CD4-positive, alpha-beta memory T cell (primary cell): ENCODE data around the gene MELTF. TPM values are rescaled to one million over a fixed set of nuclear protein-coding genes. Genes with fewer than 3 reads are reported as not detected.
A peak's percentile ranks its signal among the peaks of the same experiment; 100 is the strongest.

Source experiments
- CTCF ChIA-PET: fragments of 350-600 bp; sonication (Branson Sonifier 250); formaldehyde crosslinking; loops from one replicate; lab custom pipeline; 2021; ENCODE audit warnings: inconsistent platforms; ENCODE audit not compliant: partially characterized antibody; lab: Charles Lee
- POLR2A ChIA-PET: fragments of 350-600 bp; sonication (Branson Sonifier 250); formaldehyde crosslinking; loops from one replicate; lab custom pipeline; 2021; ENCODE audit not compliant: partially characterized antibody; lab: Charles Lee
- DNase-seq, 5 donors: peaks; one replicate each; pipeline versions ENCODE4 v3.0.0 to v3.0.0-alpha.2; 2020 to 2022; ENCODE audit warnings: mixed read lengths in 1 of 5
- H3K27ac ChIP-seq: one replicate; pipeline ENCODE4 v1.7.0; 2013; ENCODE audit warnings: low read depth, low read length
- H3K27me3 ChIP-seq: 2 replicates; pipeline ENCODE4 v1.7.0; 2013; ENCODE audit warnings: mild to moderate bottlenecking, low read length, moderate library complexity; ENCODE audit not compliant: insufficient read depth
- H3K36me3 ChIP-seq: 2 replicates; pipeline ENCODE4 v1.7.0; 2013; ENCODE audit warnings: mild to moderate bottlenecking, low read length, moderate library complexity; ENCODE audit not compliant: insufficient read depth
- H3K4me1 ChIP-seq: 2 replicates; pipeline ENCODE4 v1.7.0; 2013; ENCODE audit warnings: mild to moderate bottlenecking, low read length, moderate library complexity; ENCODE audit not compliant: insufficient read depth
- H3K4me3 ChIP-seq, 2 donors: one replicate each; pipeline ENCODE4 v1.7.0; 2013; ENCODE audit warnings: low read length in 2 of 2, mild to moderate bottlenecking in 1 of 2
- H3K9me3 ChIP-seq, 2 donors: one replicate each; pipeline ENCODE4 v1.7.0; 2013; ENCODE audit warnings: low read length in 2 of 2, control low read depth in 1 of 2; ENCODE audit not compliant: control insufficient read depth in 1 of 2
- H3K27ac Mint-ChIP-seq, 7 donors: one replicate each; pipeline ENCODE4 v1.8.0; 2020 to 2021; ENCODE audit warnings: mixed read lengths in 7 of 7, mild to moderate bottlenecking in 6 of 7, inconsistent platforms in 3 of 7, moderate library complexity in 3 of 7
- H3K27me3 Mint-ChIP-seq, 2 donors: one replicate each; pipeline ENCODE4 v1.8.0; 2020 to 2021; ENCODE audit warnings: mixed read lengths in 2 of 2
- H3K36me3 Mint-ChIP-seq, 2 donors: one replicate each; pipeline ENCODE4 v1.8.0; 2020 to 2021; ENCODE audit warnings: mixed read lengths in 2 of 2, inconsistent platforms in 1 of 2, mild to moderate bottlenecking in 1 of 2
- H3K4me1 Mint-ChIP-seq, 4 donors: one replicate each; pipeline ENCODE4 v1.8.0; 2020 to 2021; ENCODE audit warnings: mixed read lengths in 4 of 4, mild to moderate bottlenecking in 1 of 4
- H3K4me3 Mint-ChIP-seq, 8 donors: one replicate each; pipeline ENCODE4 v1.8.0; 2020 to 2021; ENCODE audit warnings: mixed read lengths in 8 of 8, mild to moderate bottlenecking in 7 of 8, moderate library complexity in 6 of 8, inconsistent platforms in 3 of 8
- H3K9me3 Mint-ChIP-seq, 8 donors: one replicate each; pipeline ENCODE4 v1.8.0; 2020 to 2021; ENCODE audit warnings: mixed read lengths in 8 of 8, mild to moderate bottlenecking in 5 of 8, inconsistent platforms in 3 of 8, moderate library complexity in 1 of 8
- intact Hi-C: fragments of 100-400 bp; cut with micrococcal nuclease; formaldehyde crosslinking; loops from one replicate; pipeline ENCODE4 v1.15.1; 2023
- polyA plus RNA-seq, 2 donors: library from polyadenylated mRNA; unstranded; fragments of 300-500 nt; fragmentation: Illumina TruSeq; gene quantifications; one replicate each; pipeline ENCODE4 v1.2.3, GENCODE V29; 2021
- total RNA-seq, 2 experiments: library from RNA; stranded (reverse); gene quantifications; one replicate each; pipeline ENCODE4 v1.2.3, GENCODE V29; 2021

MELTF gene
- total and polyA plus RNA-seq, 4 experiments from 2014 or later, result 0.92 to 1.4 (median 1.2) TPM; not detected in 1

DNA sequence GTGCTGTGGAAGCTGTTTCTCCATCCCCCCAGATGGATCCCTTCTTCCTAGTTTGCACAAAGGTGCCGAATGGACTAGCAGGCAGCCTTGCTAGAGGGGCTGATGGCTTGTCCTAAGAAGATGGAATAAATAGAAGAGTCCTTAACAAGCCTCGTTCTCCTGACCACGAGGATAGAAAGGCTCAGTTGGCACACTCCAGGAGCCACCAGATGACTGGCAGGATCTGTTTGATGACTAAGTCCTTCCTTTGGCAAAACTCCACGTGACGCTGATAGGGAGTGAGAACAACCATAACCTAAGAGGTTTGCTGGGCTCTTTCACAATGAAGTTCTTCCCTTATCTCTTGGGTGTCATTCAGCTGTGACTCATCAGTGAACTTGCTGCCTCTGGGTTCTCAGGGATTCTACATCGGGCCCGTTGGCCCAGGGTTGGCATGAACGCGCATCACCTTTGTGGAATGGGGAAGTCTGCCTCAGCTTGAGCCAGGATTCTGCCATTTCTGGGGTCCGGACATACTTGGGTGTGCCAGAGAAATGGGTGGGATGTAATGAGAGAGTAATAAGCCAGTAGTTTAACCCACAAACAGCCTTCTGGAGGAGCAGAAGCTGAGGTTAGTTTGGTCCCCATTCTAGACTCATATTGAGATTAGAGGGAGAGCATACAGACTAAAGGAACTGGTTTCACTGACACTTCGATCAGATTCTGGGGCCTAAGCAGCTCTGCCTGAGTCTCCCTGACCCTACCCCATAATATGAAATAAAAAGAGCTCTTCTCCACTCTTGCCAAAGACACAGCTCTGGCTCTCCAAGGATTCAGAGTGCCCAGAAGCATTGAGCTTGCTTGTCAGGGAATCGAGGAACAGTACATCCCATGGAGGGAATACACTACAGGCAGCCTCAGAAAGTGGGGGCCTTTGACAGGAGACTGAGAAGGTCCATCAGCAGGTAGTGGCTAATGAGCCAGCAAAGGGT lies 2.0 kb upstream of the MELTF start:
- H3K4me3 Mint-ChIP-seq, result peak overlapping the region in 3 of 8 donors; percentile 7 to 56 (median 28)
- CTCF ChIA-PET, result interaction anchor here (1.1 to 1.7 kb wide), 5 partner anchors 10 to 19 kb away, joined by 3 to 5 read pairs (median 3); no protein-coding TSS in a partner anchor
- Histone ChIP-seq H3K9me3 (no peaks in the 10 kb centered on the region), H3K36me3 (no peaks in the 10 kb centered on the region), H3K4me1 (peaks cover 3% of the 10 kb centered on the region), H3K4me3 (no peak overlapping the region), H3K27ac (no peak overlapping the region), H3K27me3 (no peaks in the 10 kb centered on the region)
- POLR2A ChIA-PET, result no interaction called here
- peak overlapping the region in 2 of 7 donors; percentile 13 to 18 for H3K27ac Mint-ChIP-seq
- intact Hi-C loops, result no loop called here
- peaks cover 3 to 5% (median 4%) of the 10 kb centered on the region in 4 donors for H3K4me1 Mint-ChIP-seq
- H3K36me3 Mint-ChIP-seq, result no peaks in the 10 kb centered on the region
- H3K27me3 Mint-ChIP-seq, result no peaks in the 10 kb centered on the region
- DNase-seq, result no peak
- H3K9me3 Mint-ChIP-seq, result no peaks in the 10 kb centered on the region

DNA sequence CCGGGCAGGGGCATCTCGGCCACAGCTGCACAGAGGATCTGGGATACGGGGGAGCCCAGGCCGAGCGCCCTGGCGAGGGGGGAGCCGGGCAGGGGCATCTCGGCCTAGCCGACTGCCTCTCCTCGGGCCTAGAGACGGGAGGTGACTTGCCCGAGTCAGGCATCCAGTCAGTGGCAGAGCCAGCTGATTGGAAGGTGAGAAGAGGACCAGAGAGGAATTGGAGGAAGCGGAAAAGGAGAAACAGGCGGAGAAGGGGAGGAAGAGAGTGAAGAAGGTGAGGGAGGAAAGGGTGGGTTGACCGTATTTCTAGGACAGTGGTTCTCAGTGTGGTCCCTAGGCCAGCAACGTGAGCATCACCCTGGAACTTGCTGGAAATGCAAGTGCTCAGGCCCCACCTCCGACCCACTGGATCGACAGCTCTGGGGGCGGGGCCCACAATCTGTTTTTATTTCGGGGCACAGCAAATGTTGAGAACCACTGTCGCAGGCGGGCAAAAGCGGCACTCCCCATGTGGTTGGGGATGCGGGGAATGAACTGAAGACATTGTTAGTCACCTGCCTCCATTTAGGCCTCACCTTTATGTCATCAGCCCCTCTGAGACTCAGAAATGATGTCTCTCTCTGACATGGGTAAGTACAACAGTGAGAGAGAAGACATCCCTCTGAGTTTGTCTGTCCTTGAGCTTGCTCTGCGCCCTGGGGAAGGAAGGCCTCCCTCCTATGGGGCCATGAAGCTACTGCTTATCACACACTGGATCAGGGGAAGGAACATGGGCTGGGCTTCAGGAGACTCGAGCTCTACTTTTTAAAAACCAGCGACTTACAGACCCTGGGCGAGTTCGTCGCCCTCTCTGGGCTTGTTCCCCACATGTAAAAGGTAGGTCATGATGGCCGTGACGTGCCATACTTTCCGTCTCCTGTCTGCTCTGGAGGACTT lies 1.0 kb upstream of the MELTF start:
- no peaks in the 10 kb centered on the region for H3K36me3 Mint-ChIP-seq
- H3K36me3 ChIP-seq, result no peaks in the 10 kb centered on the region
- peaks cover 3% of the 10 kb centered on the region for H3K4me1 ChIP-seq
- POLR2A ChIA-PET, result interaction anchor here (0.6 to 1.7 kb wide), 2 partner anchors 28 to 163 kb away, joined by 3 to 6 read pairs; partner anchors contain the start of gene SENP5
- no peak overlapping the region for H3K27ac ChIP-seq
- H3K27ac Mint-ChIP-seq, result peak overlapping the region in 3 of 7 donors; percentile 13 to 51 (median 18)
- CTCF ChIA-PET, result interaction anchor here (0.7 to 2.1 kb wide), 11 partner anchors 9 to 33 kb away, joined by 3 to 17 read pairs (median 4); no protein-coding TSS in a partner anchor
- no peaks in the 10 kb centered on the region for H3K9me3 Mint-ChIP-seq
- H3K9me3 ChIP-seq, result no peaks in the 10 kb centered on the region
- H3K4me3 ChIP-seq, result no peak overlapping the region
- no peaks in the 10 kb centered on the region for H3K27me3 Mint-ChIP-seq
- intact Hi-C loops, result no loop called here
- H3K4me3 Mint-ChIP-seq, result peak overlapping the region in 4 of 8 donors; percentile 12 to 56 (median 35)
- no peak for DNase-seq
- H3K27me3 ChIP-seq, result no peaks in the 10 kb centered on the region
- H3K4me1 Mint-ChIP-seq, result peaks cover 3 to 4% (median 3%) of the 10 kb centered on the region in 4 donors

DNA sequence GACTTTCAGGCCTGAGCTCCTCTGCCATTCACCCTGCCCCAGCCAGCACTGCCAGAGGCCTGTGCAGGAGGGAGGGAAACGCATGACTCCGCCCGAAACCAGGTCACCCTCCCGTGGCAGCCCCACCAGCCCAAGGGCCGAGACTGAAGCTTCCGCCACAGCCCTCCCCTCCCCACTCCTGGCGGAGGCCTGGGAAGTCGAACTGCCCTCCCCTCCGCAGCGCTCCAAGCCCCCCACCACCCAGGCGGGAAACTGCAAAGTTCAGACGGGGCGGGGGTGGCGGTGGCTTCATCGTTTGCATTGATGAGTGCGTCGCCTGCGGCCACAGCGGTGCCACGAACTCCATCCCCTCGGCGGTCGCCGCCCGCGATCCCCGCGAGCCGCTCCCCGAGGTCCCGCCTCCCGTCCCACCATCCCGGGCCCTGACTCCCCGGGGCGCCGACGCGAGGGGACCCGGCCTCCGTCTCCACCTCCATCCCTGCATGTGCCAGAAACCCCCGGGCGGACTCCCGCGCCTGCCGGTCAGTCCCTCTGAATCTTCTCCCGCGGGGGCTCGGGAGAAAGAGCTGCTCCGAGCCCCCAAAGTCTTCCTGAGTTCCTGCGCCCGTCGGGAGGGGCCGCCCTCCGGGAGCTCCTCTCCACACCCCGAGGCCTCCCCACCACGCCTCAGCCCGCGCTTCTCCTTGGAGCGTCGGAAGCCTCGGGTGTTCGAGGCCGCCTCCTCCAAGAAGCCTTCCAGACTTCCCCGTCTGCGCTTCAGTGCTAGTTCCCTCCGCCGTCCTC lies 698 bp downstream of the MELTF start:
- no peaks in the 10 kb centered on the region for H3K27me3 ChIP-seq
- Mint-ChIP-seq H3K36me3 (no peaks in the 10 kb centered on the region), H3K9me3 (no peaks in the 10 kb centered on the region), H3K27me3 (no peaks in the 10 kb centered on the region), H3K4me3 (peak overlapping the region; percentile 67 to 83 (median 81)), H3K4me1 (peaks cover 0 to 10% (median 6%) of the 10 kb centered on the region in 4 donors), H3K27ac (peak overlapping the region in 3 of 7 donors; percentile 29 to 78 (median 66))
- peak overlapping the region; percentile 11 to 51 for H3K4me3 ChIP-seq
- peaks cover 3% of the 10 kb centered on the region for H3K4me1 ChIP-seq
- intact Hi-C loops, result loop anchor here (1.0 to 2.0 kb wide), 2 partner anchors 26 to 50 kb away; no protein-coding TSS in a partner anchor
- ChIA-PET CTCF (interaction anchor here (0.9 to 2.1 kb wide), 10 partner anchors 12 to 45 kb away, joined by 3 to 17 read pairs (median 4); no protein-coding TSS in a partner anchor), POLR2A (interaction anchor here (1.0 to 1.7 kb wide), 3 partner anchors 27 to 161 kb away, joined by 3 to 6 read pairs (median 3); partner anchors contain the start of gene SENP5)
- peak overlapping the region; percentile 21 for H3K27ac ChIP-seq
- H3K36me3 ChIP-seq, result no peaks in the 10 kb centered on the region
- no peaks in the 10 kb centered on the region for H3K9me3 ChIP-seq
- peak in 2 of 5 donors; percentile 11 to 19 for DNase-seq

DNA sequence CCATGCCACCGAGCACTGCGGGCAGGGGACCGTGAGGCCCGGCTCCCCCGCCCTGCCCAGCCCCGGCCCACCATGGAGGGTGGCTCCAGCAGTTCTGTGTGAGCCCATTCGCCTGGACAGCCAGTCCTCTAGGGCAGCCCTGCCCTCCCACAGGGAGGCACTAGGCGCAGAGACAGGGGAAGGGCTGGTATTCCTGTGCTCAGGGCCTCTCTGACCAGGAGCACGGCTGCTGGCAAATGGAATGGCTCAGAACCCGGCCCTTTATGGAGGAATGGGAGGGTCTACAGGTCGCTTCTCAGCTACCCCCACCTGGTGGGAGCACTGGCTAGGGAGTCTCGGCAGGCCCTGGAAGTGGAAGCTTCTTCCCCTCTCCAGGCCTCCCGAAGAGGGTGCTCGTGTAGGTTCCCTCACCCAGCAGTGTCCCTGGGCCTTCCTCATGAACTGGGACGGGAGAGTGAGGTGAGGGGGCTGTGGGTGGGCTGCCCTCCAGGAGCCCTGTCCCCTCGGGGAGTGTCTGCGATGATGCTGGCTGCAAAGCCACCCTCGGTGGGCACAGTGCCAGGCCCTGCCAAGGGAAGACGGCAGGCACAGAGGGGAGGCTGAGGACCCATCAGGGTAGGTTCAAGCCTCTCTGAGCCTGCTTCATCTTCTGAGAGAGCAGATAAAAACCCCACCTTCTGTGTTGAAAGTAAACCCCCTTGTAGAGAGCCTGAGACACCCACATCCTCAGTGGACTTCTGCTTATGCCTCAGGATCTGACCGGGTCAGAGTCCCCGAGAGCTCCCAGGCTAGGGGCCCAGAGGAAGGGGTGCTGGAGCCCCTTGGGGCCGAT lies 1.5 kb downstream of the MELTF start:
- no peak overlapping the region for H3K27ac ChIP-seq
- Mint-ChIP-seq H3K27me3 (peaks cover 2 to 4% of the 10 kb centered on the region in 2 donors), H3K27ac (peak overlapping the region in 2 of 7 donors; percentile 29 to 61), H3K4me3 (peak overlapping the region; percentile 62 to 82 (median 73)), H3K36me3 (no peaks in the 10 kb centered on the region), H3K4me1 (peaks cover 3 to 18% (median 12%) of the 10 kb centered on the region in 4 donors), H3K9me3 (no peaks in the 10 kb centered on the region)
- intact Hi-C loops, result loop anchor here (1.0 to 2.0 kb wide), 2 partner anchors 25 to 49 kb away; no protein-coding TSS in a partner anchor
- H3K4me1 ChIP-seq, result peaks cover 3% of the 10 kb centered on the region
- no peak for DNase-seq
- no peak overlapping the region for H3K4me3 ChIP-seq
- CTCF ChIA-PET, result interaction anchor here (1.4 to 1.6 kb wide), 2 partner anchors 25 to 32 kb away, joined by 3 to 4 read pairs; no protein-coding TSS in a partner anchor
- no peaks in the 10 kb centered on the region for H3K27me3 ChIP-seq
- no peaks in the 10 kb centered on the region for H3K36me3 ChIP-seq
- POLR2A ChIA-PET, result interaction anchor here (1.2 kb wide), 1 partner anchor 43 kb away, joined by 3 read pairs; no protein-coding TSS in a partner anchor
- no peaks in the 10 kb centered on the region for H3K9me3 ChIP-seq

DNA sequence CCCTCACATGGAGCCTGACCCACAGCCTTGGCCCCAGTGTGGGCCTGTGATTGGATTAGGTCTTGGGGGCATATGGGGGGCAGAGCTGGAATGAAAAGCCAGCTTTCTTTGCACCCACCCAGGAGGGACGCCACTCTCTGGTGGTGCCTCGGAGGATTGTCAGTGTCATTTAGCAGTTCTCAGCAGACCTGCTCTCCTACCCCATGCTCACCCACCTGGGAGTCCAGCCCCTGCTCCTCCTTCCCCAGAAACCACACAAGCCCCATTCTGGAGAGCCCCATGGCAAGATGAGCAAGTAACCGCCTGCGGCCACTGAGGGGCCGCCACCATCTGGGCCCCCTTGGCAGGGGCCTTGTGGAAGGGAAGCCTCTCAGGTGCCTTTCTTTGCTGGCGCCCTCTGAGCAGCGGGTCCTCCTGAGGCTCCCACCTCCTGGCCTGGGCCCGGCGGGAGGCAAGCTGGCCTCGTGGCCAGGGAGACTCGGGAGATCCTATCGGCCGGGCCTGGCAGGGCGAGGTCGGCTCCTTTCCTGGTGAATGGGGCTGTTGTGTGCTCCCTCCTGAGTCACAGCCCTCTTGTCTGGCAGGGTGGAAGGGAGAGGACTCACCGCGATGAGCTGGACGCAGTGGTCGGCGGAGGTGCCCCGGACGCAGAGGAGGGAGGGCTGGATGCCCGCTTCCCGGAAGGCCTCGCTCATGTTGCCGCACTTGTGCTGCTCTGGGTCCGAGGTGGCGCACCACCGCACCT lies 2.3 kb downstream of the MELTF start:
- H3K4me3 Mint-ChIP-seq, result peak overlapping the region in 3 of 8 donors; percentile 16 to 46 (median 35)
- H3K27ac ChIP-seq, result no peak overlapping the region
- CTCF ChIA-PET, result no interaction called here

More for the DNA sequence above, 2.3 kb downstream of the MELTF start:
- intact Hi-C loops, result no loop called here
- Mint-ChIP-seq H3K27me3 (peaks cover 2 to 4% of the 10 kb centered on the region in 2 donors), H3K9me3 (no peaks in the 10 kb centered on the region), H3K36me3 (no peaks in the 10 kb centered on the region), H3K27ac (no peak overlapping the region), H3K4me1 (peaks cover 3 to 19% (median 13%) of the 10 kb centered on the region in 4 donors)
- POLR2A ChIA-PET, result no interaction called here
- peaks cover 3% of the 10 kb centered on the region for H3K4me1 ChIP-seq
- no peaks in the 10 kb centered on the region for H3K27me3 ChIP-seq
- H3K4me3 ChIP-seq, result no peak overlapping the region
- H3K36me3 ChIP-seq, result no peaks in the 10 kb centered on the region
- DNase-seq, result no peak
- H3K9me3 ChIP-seq, result no peaks in the 10 kb centered on the region
